Activated gamma-delta T cell treated with anti-CD3 and anti-CD28 coated beads, Interleukin-2, amount 50 U/mL, for 16 hours (primary cell): Measurements from ENCODE around the gene GRAMD1A.
"Not testable (repeated sequence)": the region's sequence is repeated elsewhere in the genome, so short reads cannot be mapped to it uniquely, and the experiment has no call there.

Experiments
- DNase-seq: peaks from one replicate; pipeline ENCODE4 v3.0.0-alpha.2; 2020; ENCODE audit warnings: low read depth

GRAMD1A gene

GRCh38 chr19:34999498-35000337 is at the start of gene GRAMD1A:
TSS of gene GRAMD1A (plus strand) at chr19:35000323. CDS start at chr19:35000479, 156 bp downstream.
- DNase-seq: peak; percentile 39

- DNase-seq: no peak
Observed at GRCh38 chr19:34953092-34953491, 47.0 kb upstream of the GRAMD1A start.

GRCh38 chr19:34957830-34958751 is 42.0 kb upstream of the GRAMD1A start:
- DNase-seq: no peak

- DNase-seq: no peak
Observed at GRCh38 chr19:34959021-34959420, 41.1 kb upstream of the GRAMD1A start.

GRCh38 chr19:34960103-34960805 is 39.9 kb upstream of the GRAMD1A start:
- no peak for DNase-seq

- no peak for DNase-seq
Observed at GRCh38 chr19:34960940-34961679, 39.0 kb upstream of the GRAMD1A start.

- no peak for DNase-seq
Observed at GRCh38 chr19:34961775-34962686, 38.1 kb upstream of the GRAMD1A start.

GRCh38 chr19:34962687-34963572 is 37.2 kb upstream of the GRAMD1A start:
- no peak for DNase-seq

GRCh38 chr19:34963573-34964406 is 36.3 kb upstream of the GRAMD1A start, which contains the start of gene ZNF792:
TSS of gene ZNF792 (minus strand) at chr19:34964229. CDS start at chr19:34963662, 567 bp downstream.
- peak; percentile 24 for DNase-seq

- DNase-seq: no peak
Observed at GRCh38 chr19:34964598-34964997, 35.5 kb upstream of the GRAMD1A start.

- not testable (repeated sequence) for DNase-seq
Observed at GRCh38 chr19:34965505-34965904, 34.6 kb upstream of the GRAMD1A start.

GRCh38 chr19:34967551-34967950 is 32.6 kb upstream of the GRAMD1A start:
- DNase-seq: no peak

- DNase-seq: no peak
Observed at GRCh38 chr19:34969721-34970120, 30.4 kb upstream of the GRAMD1A start.

- not testable (repeated sequence) for DNase-seq
Observed at GRCh38 chr19:34970185-34970780, 29.8 kb upstream of the GRAMD1A start.

GRCh38 chr19:34972163-34972705 is 27.9 kb upstream of the GRAMD1A start:
- DNase-seq: no peak

- DNase-seq: no peak
Observed at GRCh38 chr19:34974646-34975045, 25.5 kb upstream of the GRAMD1A start.

GRCh38 chr19:34975056-34975455 is 25.1 kb upstream of the GRAMD1A start:
- no peak for DNase-seq

- DNase-seq: no peak
Observed at GRCh38 chr19:34976611-34977010, 23.5 kb upstream of the GRAMD1A start.
